ENCODE data around the gene DGKB. TPM values are rescaled to one million over a fixed set of nuclear protein-coding genes. Genes with fewer than 3 reads are reported as not detected.

DGKB gene
- total RNA-seq, 1 experiment from 2014 or later = not detected

- intact Hi-C loops (cut with micrococcal nuclease; ENCODE audit: unreplicated experiment) = loop anchor here (5.0 kb wide), 1 partner anchor 76 kb away; no protein-coding TSS in a partner anchor
- Mint-ChIP-seq H3K4me1 (ENCODE audit: low read depth, unreplicated experiment) (peaks cover 10% of the 10 kb centered on the region), H3K27me3 (ENCODE audit: unreplicated experiment) (no peaks in the 10 kb centered on the region), H3K4me3 (ENCODE audit: low read depth, unreplicated experiment) (no peak overlapping the region), H3K36me3 (ENCODE audit: insufficient read depth, unreplicated experiment) (no peaks in the 10 kb centered on the region), H3K27ac (ENCODE audit: unreplicated experiment) (no peak overlapping the region), H3K9me3 (ENCODE audit: low read depth, unreplicated experiment) (peaks cover 10% of the 10 kb centered on the region)
- BruUV-seq (replicated peaks) = no TSS peak
- CTCF ChIA-PET = no interaction called here
- DNase-seq = no peak
- no peak for TF ChIP-seq CTCF (IDR thresholded peaks at IDR 0.05; ENCODE audit: unreplicated experiment)
Observed at GRCh38 chr7:14583518-14583917, 319.0 kb downstream of the DGKB start.

- no TSS peak for BruUV-seq (replicated peaks)
- Mint-ChIP-seq H3K9me3 (ENCODE audit: low read depth, unreplicated experiment) (peaks cover 9% of the 10 kb centered on the region), H3K4me3 (ENCODE audit: low read depth, unreplicated experiment) (no peak overlapping the region), H3K36me3 (ENCODE audit: insufficient read depth, unreplicated experiment) (no peaks in the 10 kb centered on the region), H3K27ac (ENCODE audit: unreplicated experiment) (peak overlapping the region; percentile 43), H3K27me3 (ENCODE audit: unreplicated experiment) (no peaks in the 10 kb centered on the region), H3K4me1 (ENCODE audit: low read depth, unreplicated experiment) (peaks cover 10% of the 10 kb centered on the region)
- intact Hi-C loops (cut with micrococcal nuclease; ENCODE audit: unreplicated experiment) = loop anchor here (5.0 kb wide), 1 partner anchor 75 kb away; no protein-coding TSS in a partner anchor
- no peak for DNase-seq
- no peak for TF ChIP-seq CTCF (IDR thresholded peaks at IDR 0.05; ENCODE audit: unreplicated experiment)
- CTCF ChIA-PET = interaction anchor here (0.9 kb wide), 1 partner anchor 103 kb away, joined by 3 read pairs; no protein-coding TSS in a partner anchor
Observed at GRCh38 chr7:14582010-14582409, 320.5 kb downstream of the DGKB start.

- CTCF ChIA-PET = no interaction called here
Observed at GRCh38 chr7:14579971-14580370, 322.6 kb downstream of the DGKB start.

GRCh38 chr7:14576578-14576977 is 326.0 kb downstream of the DGKB start:
- no peak overlapping the region for H3K27ac Mint-ChIP-seq (ENCODE audit: unreplicated experiment)
- no peak overlapping the region for H3K4me3 Mint-ChIP-seq (ENCODE audit: low read depth, unreplicated experiment)
- no peaks in the 10 kb centered on the region for H3K9me3 Mint-ChIP-seq (ENCODE audit: low read depth, unreplicated experiment)
- no peaks in the 10 kb centered on the region for H3K4me1 Mint-ChIP-seq (ENCODE audit: low read depth, unreplicated experiment)
- no TSS peak for BruUV-seq (replicated peaks)
- intact Hi-C loops (cut with micrococcal nuclease; ENCODE audit: unreplicated experiment) = no loop called here
- no peaks in the 10 kb centered on the region for H3K27me3 Mint-ChIP-seq (ENCODE audit: unreplicated experiment)
- DNase-seq = no peak
- H3K36me3 Mint-ChIP-seq (ENCODE audit: insufficient read depth, unreplicated experiment) = no peaks in the 10 kb centered on the region
- TF ChIP-seq CTCF (IDR thresholded peaks at IDR 0.05; ENCODE audit: unreplicated experiment) = no peak
- CTCF ChIA-PET = no interaction called here

More at GRCh38 chr7:14579971-14580370, 322.6 kb downstream of the DGKB start:
- no peak for DNase-seq
- Mint-ChIP-seq H3K4me1 (ENCODE audit: low read depth, unreplicated experiment) (peaks cover 10% of the 10 kb centered on the region), H3K27ac (ENCODE audit: unreplicated experiment) (no peak overlapping the region), H3K36me3 (ENCODE audit: insufficient read depth, unreplicated experiment) (no peaks in the 10 kb centered on the region), H3K9me3 (ENCODE audit: low read depth, unreplicated experiment) (peaks cover 4% of the 10 kb centered on the region), H3K27me3 (ENCODE audit: unreplicated experiment) (no peaks in the 10 kb centered on the region), H3K4me3 (ENCODE audit: low read depth, unreplicated experiment) (no peak overlapping the region)
- no peak for TF ChIP-seq CTCF (IDR thresholded peaks at IDR 0.05; ENCODE audit: unreplicated experiment)
- no TSS peak for BruUV-seq (replicated peaks)
- intact Hi-C loops (cut with micrococcal nuclease; ENCODE audit: unreplicated experiment) = loop anchor here (5.0 kb wide), 1 partner anchor 73 kb away; no protein-coding TSS in a partner anchor
